Stimulated activated CD4-positive, alpha-beta T cell treated with anti-CD3 and anti-CD28 coated beads, Interleukin-12 subunit alpha, Interleukin-12 subunit beta, amount 100 ng/mL, for 48 hours (primary cell): Measurements from ENCODE around the gene MICAL2.

Source experiments
- DNase-seq, 3 donors: peaks; one replicate each; pipeline ENCODE4 v3.0.0-alpha.2; 2020; ENCODE audit warnings: low read depth in 2 of 3, low spot score in 1 of 3

The MICAL2 gene

GRCh38 chr11:12171921-12172320 is 61.5 kb downstream of the MICAL2 start:
- no peak for DNase-seq

GRCh38 chr11:12172493-12173013 is 62.2 kb downstream of the MICAL2 start:
- DNase-seq, result no peak

- no peak for DNase-seq
Observed at GRCh38 chr11:12173111-12173510, 62.7 kb downstream of the MICAL2 start.

GRCh38 chr11:12174128-12174476 is 63.7 kb downstream of the MICAL2 start:
- DNase-seq, result no peak

- no peak for DNase-seq
Observed at GRCh38 chr11:12174477-12175143, 64.2 kb downstream of the MICAL2 start.

GRCh38 chr11:12175694-12176241 is 65.4 kb downstream of the MICAL2 start:
- DNase-seq, result no peak

- no peak for DNase-seq
Observed at GRCh38 chr11:12176410-12176809, 66.0 kb downstream of the MICAL2 start.

- no peak for DNase-seq
Observed at GRCh38 chr11:12177739-12178338, 67.4 kb downstream of the MICAL2 start.

- DNase-seq, result no peak
Observed at GRCh38 chr11:12179019-12179418, 68.6 kb downstream of the MICAL2 start.

- no peak for DNase-seq
Observed at GRCh38 chr11:12179531-12179930, 69.1 kb downstream of the MICAL2 start.

GRCh38 chr11:12180257-12181205 is 70.1 kb downstream of the MICAL2 start:
- no peak for DNase-seq

GRCh38 chr11:12182302-12182675 is 71.9 kb downstream of the MICAL2 start:
- no peak for DNase-seq

GRCh38 chr11:12182676-12183541 is 72.5 kb downstream of the MICAL2 start:
- DNase-seq, result no peak

- no peak for DNase-seq
Observed at GRCh38 chr11:12183827-12184620, 73.6 kb downstream of the MICAL2 start.

- no peak for DNase-seq
Observed at GRCh38 chr11:12184699-12185098, 74.3 kb downstream of the MICAL2 start.

- no peak for DNase-seq
Observed at GRCh38 chr11:12185106-12185690, 74.8 kb downstream of the MICAL2 start.

GRCh38 chr11:12185914-12186313 is 75.5 kb downstream of the MICAL2 start:
- no peak for DNase-seq

- DNase-seq, result no peak
Observed at GRCh38 chr11:12186701-12187100, 76.3 kb downstream of the MICAL2 start.

- peak in 2 of 3 donors; percentile 55 for DNase-seq
Observed at GRCh38 chr11:12187399-12187798, 77.0 kb downstream of the MICAL2 start.
